Calu3 (cell line): ENCODE data around the gene HECTD1. TPM values are rescaled to one million over a fixed set of nuclear protein-coding genes. Genes with fewer than 3 reads are reported as not detected.
"Not testable (repeated sequence)": the region's sequence is repeated elsewhere in the genome, so short reads cannot be mapped to it uniquely, and the experiment has no call there.

Source experiments
- BruUV-seq: library from RNA; stranded (reverse); fragments of 400-500 nt; replicated peaks from 2 replicates; lab custom pipeline; 2021; lab: Mats Ljungman, UMichigan
- CTCF ChIA-PET: fragments of 300-600 bp; sonication (Branson Sonifier 250); formaldehyde crosslinking; loops from one replicate; lab custom pipeline; 2022; ENCODE audit warnings: antibody characterized with exemption; lab: Charles Lee
- DNase-seq: peaks from one replicate; pipeline ENCODE4 v3.0.0; 2022
- H3K27ac Mint-ChIP-seq: one replicate; pipeline ENCODE4 v1.8.0; 2022; ENCODE audit warnings: mixed read lengths; ENCODE audit not compliant: unreplicated experiment
- H3K27me3 Mint-ChIP-seq: one replicate; pipeline ENCODE4 v1.8.0; 2022; ENCODE audit warnings: mixed read lengths; ENCODE audit not compliant: unreplicated experiment
- H3K36me3 Mint-ChIP-seq: one replicate; pipeline ENCODE4 v1.8.0; 2022; ENCODE audit warnings: mild to moderate bottlenecking, moderate library complexity, mixed read lengths; ENCODE audit not compliant: insufficient read depth, unreplicated experiment
- H3K4me1 Mint-ChIP-seq: one replicate; pipeline ENCODE4 v1.8.0; 2022; ENCODE audit warnings: mild to moderate bottlenecking, low read depth, mixed read lengths; ENCODE audit not compliant: unreplicated experiment
- H3K4me3 Mint-ChIP-seq: one replicate; pipeline ENCODE4 v1.8.0; 2022; ENCODE audit warnings: mild to moderate bottlenecking, low read depth, moderate library complexity, mixed read lengths; ENCODE audit not compliant: unreplicated experiment
- H3K9me3 Mint-ChIP-seq: one replicate; pipeline ENCODE4 v1.8.0; 2022; ENCODE audit warnings: low read depth, mixed read lengths; ENCODE audit not compliant: unreplicated experiment
- intact Hi-C: fragments of 100-400 bp; cut with micrococcal nuclease; formaldehyde crosslinking; loops from one replicate; pipeline ENCODE4 v1.10.0; 2022; ENCODE audit not compliant: unreplicated experiment
- total RNA-seq: library from RNA; stranded (reverse); gene quantifications from 2 replicates; pipeline ENCODE4 v1.2.3, GENCODE V29; 2022
- TF ChIP-seq, protein P1 (sequence below): fragments of 200-600 bp; IDR thresholded peaks from one replicate; pipeline ENCODE4 v1.8.0; 2022; ENCODE audit warnings: antibody characterized with exemption; ENCODE audit not compliant: unreplicated experiment

Gene HECTD1
- total RNA-seq, 1 experiment from 2014 or later: 98.6 TPM

DNA sequence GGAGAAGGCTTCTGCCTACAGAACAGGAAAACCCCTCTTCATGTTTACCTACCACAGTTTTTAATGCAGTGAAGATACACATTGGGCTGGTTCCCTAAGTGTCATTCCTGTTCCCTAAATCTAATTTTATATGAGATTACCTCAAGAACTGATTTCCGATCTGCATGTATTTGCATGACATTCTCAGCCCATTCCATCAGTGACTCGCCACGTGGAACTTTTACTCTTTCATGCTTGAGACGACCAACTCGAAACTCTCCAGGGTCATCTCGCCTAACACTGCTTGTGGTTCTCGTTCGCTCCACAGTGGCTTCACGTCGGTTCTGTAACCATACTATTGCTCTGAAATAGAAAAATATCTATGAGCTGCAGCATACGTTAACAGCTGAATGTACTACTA lies 98.3 kb downstream of the HECTD1 start:
- no peak for DNase-seq
- Mint-ChIP-seq H3K4me3 (no peak overlapping the region), H3K27me3 (no peaks in the 10 kb centered on the region), H3K36me3 (peaks cover 24% of the 10 kb centered on the region), H3K4me1 (no peaks in the 10 kb centered on the region), H3K9me3 (no peaks in the 10 kb centered on the region), H3K27ac (no peak overlapping the region)
- intact Hi-C loops: no loop called here
- CTCF ChIA-PET: no interaction called here
- BruUV-seq: no TSS peak
- TF ChIP-seq, protein P1, sequence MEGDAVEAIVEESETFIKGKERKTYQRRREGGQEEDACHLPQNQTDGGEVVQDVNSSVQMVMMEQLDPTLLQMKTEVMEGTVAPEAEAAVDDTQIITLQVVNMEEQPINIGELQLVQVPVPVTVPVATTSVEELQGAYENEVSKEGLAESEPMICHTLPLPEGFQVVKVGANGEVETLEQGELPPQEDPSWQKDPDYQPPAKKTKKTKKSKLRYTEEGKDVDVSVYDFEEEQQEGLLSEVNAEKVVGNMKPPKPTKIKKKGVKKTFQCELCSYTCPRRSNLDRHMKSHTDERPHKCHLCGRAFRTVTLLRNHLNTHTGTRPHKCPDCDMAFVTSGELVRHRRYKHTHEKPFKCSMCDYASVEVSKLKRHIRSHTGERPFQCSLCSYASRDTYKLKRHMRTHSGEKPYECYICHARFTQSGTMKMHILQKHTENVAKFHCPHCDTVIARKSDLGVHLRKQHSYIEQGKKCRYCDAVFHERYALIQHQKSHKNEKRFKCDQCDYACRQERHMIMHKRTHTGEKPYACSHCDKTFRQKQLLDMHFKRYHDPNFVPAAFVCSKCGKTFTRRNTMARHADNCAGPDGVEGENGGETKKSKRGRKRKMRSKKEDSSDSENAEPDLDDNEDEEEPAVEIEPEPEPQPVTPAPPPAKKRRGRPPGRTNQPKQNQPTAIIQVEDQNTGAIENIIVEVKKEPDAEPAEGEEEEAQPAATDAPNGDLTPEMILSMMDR: no peak

DNA sequence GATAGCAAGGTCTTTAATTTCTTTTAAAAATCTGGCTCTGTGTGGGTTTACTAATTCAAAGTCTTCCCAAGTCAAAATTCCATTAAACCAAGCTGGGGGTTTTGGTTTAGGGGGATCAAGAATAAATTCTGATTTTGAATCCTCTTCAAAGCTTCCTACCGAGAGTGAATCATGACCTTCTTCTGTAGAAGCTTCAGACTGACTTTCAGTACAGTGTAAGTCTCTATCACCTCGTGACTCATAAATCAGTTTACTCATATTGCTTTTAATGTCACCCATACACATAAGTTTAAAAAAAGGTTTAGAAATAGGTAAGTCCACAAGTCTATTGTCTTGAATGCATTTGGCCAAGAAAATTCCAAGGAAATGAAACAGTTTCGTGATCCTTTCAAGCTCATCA lies 100.8 kb downstream of the HECTD1 start:
- Mint-ChIP-seq H3K27me3 (no peaks in the 10 kb centered on the region), H3K4me1 (no peaks in the 10 kb centered on the region), H3K36me3 (peaks cover 36% of the 10 kb centered on the region), H3K27ac (no peak overlapping the region), H3K4me3 (no peak overlapping the region), H3K9me3 (no peaks in the 10 kb centered on the region)
- TSS peak; percentile 37 for BruUV-seq
- CTCF ChIA-PET: no interaction called here
- DNase-seq: no peak
- TF ChIP-seq, protein P1: no peak
- intact Hi-C loops: no loop called here

DNA sequence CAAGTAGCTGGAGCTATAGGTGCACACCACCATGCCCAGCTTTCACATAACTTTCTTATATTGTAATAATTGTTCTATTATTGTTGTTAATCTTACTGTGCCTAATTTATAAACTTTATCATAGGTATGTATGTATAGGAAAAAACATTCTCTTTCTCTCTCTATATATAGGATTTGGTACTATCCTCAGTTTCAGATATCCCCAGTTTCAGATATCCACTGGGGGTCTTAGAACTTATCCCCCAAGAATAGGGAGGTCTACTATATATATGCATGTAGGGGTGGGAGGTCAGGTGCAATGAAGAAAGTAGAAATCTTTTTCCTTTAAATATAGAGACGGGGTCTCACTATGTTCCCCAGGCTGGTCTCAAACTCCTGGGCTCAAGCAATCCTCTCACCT lies 110.5 kb downstream of the HECTD1 start:
- intact Hi-C loops: no loop called here
- no peak for DNase-seq
- CTCF ChIA-PET: no interaction called here
- TF ChIP-seq, protein P1: no peak
- Mint-ChIP-seq H3K9me3 (no peaks in the 10 kb centered on the region), H3K27me3 (no peaks in the 10 kb centered on the region), H3K4me1 (no peaks in the 10 kb centered on the region), H3K4me3 (no peak overlapping the region), H3K36me3 (peaks cover 34% of the 10 kb centered on the region), H3K27ac (no peak overlapping the region)
- BruUV-seq: no TSS peak

DNA sequence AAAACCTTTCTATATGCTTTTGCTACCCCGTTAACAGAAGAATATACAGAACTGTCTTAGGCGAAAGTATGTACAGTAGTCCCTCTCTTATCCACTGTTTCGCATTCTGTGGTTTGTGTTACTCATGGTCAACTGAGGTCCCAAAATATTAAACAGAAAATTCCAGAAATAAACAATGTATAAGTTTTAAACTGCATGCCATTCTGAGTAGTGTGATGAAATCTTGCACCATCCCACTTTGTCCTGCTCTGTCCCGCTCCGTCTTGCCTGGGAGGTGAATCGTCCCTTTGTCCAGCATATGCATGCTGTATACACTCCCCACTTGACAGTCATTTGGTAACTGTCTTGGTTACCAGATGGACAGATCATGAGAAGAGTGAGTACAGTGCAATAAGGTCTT lies 111.3 kb downstream of the HECTD1 start:
- no peaks in the 10 kb centered on the region for H3K27me3 Mint-ChIP-seq
- intact Hi-C loops: no loop called here
- H3K4me3 Mint-ChIP-seq: no peak overlapping the region
- peaks cover 27% of the 10 kb centered on the region for H3K36me3 Mint-ChIP-seq
- TF ChIP-seq, protein P1: no peak
- H3K9me3 Mint-ChIP-seq: no peaks in the 10 kb centered on the region
- CTCF ChIA-PET: no interaction called here
- no TSS peak for BruUV-seq
- H3K4me1 Mint-ChIP-seq: peaks cover under 1% of the 10 kb centered on the region
- DNase-seq: no peak
- H3K27ac Mint-ChIP-seq: peak overlapping the region; percentile 56

DNA sequence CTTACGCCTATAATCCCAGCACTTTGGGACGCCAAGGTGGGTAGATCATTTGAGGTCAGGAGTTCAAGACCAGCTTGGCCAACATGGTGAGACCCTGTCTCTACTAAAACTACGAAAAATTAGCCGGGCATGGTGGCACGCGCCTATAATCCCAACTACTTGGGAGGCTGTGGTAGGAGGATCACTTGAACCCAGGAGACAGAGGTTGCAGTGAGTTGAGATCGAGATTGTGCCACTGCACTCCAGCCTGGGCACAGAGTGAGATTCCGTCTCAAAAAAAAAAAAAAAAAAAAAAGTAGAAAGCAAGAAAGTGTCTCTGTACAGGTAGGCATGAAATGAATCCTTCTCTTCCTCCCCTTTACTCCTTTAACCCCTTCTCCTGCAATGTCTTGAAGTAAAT lies 111.8 kb downstream of the HECTD1 start:
- CTCF ChIA-PET, H3K27me3 Mint-ChIP-seq, H3K9me3 Mint-ChIP-seq, intact Hi-C loops, H3K4me1 Mint-ChIP-seq, DNase-seq, H3K4me3 Mint-ChIP-seq, BruUV-seq: not testable (repeated sequence)
- peak overlapping the region; percentile 56 for H3K27ac Mint-ChIP-seq
- H3K36me3 Mint-ChIP-seq: peaks cover 24% of the 10 kb centered on the region

DNA sequence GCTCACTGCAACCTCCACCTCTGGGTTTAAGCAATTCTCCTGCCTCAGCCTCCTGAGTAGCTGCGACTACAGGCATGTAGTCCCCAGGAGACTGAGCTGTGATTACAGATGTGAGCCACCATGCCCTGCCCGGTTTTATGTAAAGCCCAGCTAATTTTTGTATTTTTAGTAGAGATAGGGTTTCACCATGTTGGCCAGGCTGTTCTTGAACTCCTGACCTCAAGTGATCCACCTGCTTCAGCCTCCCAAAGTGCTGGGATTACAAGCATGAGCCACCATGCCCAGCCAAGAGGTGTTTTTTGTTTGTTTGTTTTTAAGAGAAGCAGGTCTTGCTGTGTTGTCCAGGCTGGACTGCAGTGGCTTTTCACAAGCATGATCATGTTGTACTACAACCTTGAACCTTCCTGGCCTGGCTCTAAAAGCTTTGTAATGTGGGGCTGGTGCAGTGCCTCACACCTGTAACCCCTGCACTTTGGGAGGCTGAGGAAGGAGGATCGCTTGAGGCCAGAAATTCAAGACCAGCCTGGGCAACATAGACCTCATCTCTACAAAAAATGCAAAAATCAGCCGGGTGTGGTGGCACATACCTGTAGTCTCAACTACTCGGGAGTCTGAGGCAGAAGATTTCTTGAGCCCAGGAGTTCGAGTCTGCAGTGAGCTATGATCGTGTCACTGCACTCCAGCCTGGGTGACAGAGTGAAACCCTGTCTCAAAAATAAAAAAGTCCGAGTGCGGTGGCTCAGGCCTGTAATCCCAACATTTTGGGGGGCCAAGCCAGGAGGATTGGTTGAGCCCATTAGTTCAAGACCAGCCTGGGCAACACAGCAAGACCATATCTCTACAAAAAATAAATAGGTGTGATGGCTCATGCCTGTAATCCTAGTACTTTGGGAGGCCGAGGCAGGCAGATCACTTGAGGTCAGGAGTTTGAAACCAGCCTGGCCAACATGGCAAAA lies 113.4 kb downstream of the HECTD1 start:
- not testable (repeated sequence) for BruUV-seq, H3K27ac Mint-ChIP-seq
- intact Hi-C loops: loop anchor here (5.0 kb wide), 1 partner anchor 263 kb away; no protein-coding TSS in a partner anchor

More for the DNA sequence above, 113.4 kb downstream of the HECTD1 start:
- H3K4me3 Mint-ChIP-seq, CTCF ChIA-PET, H3K9me3 Mint-ChIP-seq, H3K27me3 Mint-ChIP-seq, DNase-seq: not testable (repeated sequence)
- Mint-ChIP-seq H3K4me1 (peaks cover 12% of the 10 kb centered on the region), H3K36me3 (peaks cover 15% of the 10 kb centered on the region)
